HepG2 (cell line): ENCODE measurements around the gene RPS2. TPM values are rescaled to one million over a fixed set of nuclear protein-coding genes. Genes with fewer than 3 reads are reported as not detected.
A peak's percentile ranks its signal among the peaks of the same experiment; 100 is the strongest.

ENCODE experiments used
- ARNT2 ChIP-seq: sonication (generic); formaldehyde crosslinking; IDR thresholded peaks from 2 replicates; pipeline ENCODE4 v1.8.0; 2022; ENCODE audit warnings: mild to moderate bottlenecking, low read depth, missing genetic modification reagents, moderate library complexity
- CTCF ChIP-seq: sonication (generic); formaldehyde crosslinking; IDR thresholded peaks from 2 replicates; pipeline ENCODE4 v1.5.0; 2020; ENCODE audit warnings: mild to moderate bottlenecking, missing genetic modification reagents, moderate library complexity
- ELF3 ChIP-seq: IDR thresholded peaks from 2 replicates; pipeline ENCODE4 v1.6.1; 2016; ENCODE audit warnings: missing genetic modification reagents, missing compliant biosample characterization
- ELK4 ChIP-seq: sonication (generic); formaldehyde crosslinking; IDR thresholded peaks from 2 replicates; pipeline ENCODE4 v1.9.0; 2021; ENCODE audit warnings: missing genetic modification reagents, borderline replicate concordance
- GLI4 ChIP-seq: sonication (generic); formaldehyde crosslinking; IDR thresholded peaks from 2 replicates; pipeline ENCODE4 v1.5.1; 2020; ENCODE audit warnings: missing genetic modification reagents, mild to moderate bottlenecking, moderate library complexity, borderline replicate concordance
- KDM2A ChIP-seq: sonication (generic); formaldehyde crosslinking; IDR thresholded peaks from 2 replicates; pipeline ENCODE4 v1.4.0; 2020; ENCODE audit warnings: low read depth, missing genetic modification reagents, borderline replicate concordance
- KDM4B ChIP-seq: sonication (generic); formaldehyde crosslinking; IDR thresholded peaks from 2 replicates; pipeline ENCODE4 v1.4.0; 2020; ENCODE audit warnings: missing genetic modification reagents
- NCOA1 ChIP-seq: sonication (generic); formaldehyde crosslinking; IDR thresholded peaks from 2 replicates; pipeline ENCODE4 v1.9.0; 2021; ENCODE audit warnings: missing genetic modification reagents
- ONECUT2 ChIP-seq: sonication (generic); formaldehyde crosslinking; IDR thresholded peaks from 2 replicates; pipeline ENCODE4 v1.4.0; 2020; ENCODE audit warnings: missing genetic modification reagents
- PCBP1 ChIP-seq: fragments of 200-400 bp; formaldehyde crosslinking; IDR thresholded peaks from 2 replicates; pipeline ENCODE4 v1.6.1; 2017; ENCODE audit warnings: mild to moderate bottlenecking, low read depth, low read length, borderline replicate concordance
- POLR2AphosphoS2 ChIP-seq: IDR thresholded peaks from 2 replicates; pipeline ENCODE4 v1.6.1; 2011; ENCODE audit warnings: low read depth, low read length, improper control_type of control experiment
- SP1 ChIP-seq, 2 experiments: fragments of 450-650 bp in 1 of 2; sonication (generic) in 1 of 2; formaldehyde crosslinking in 1 of 2; IDR thresholded peaks; 2 replicates each; pipeline versions ENCODE4 v1.4.0 to v1.6.1; 2016 to 2020; ENCODE audit warnings: missing genetic modification reagents in 1 of 2
- TGIF2 ChIP-seq: IDR thresholded peaks from 2 replicates; pipeline ENCODE4 v1.6.1; 2016; ENCODE audit warnings: control low read depth, missing compliant biosample characterization
- ZBTB42 ChIP-seq: sonication (generic); formaldehyde crosslinking; IDR thresholded peaks from 2 replicates; pipeline ENCODE4 v1.5.0; 2020; ENCODE audit warnings: mild to moderate bottlenecking, missing genetic modification reagents
- ZFP36L2 ChIP-seq: sonication (generic); formaldehyde crosslinking; IDR thresholded peaks from 2 replicates; pipeline ENCODE4 v1.4.0; 2020; ENCODE audit warnings: missing genetic modification reagents
- ZNF335 ChIP-seq: sonication (generic); formaldehyde crosslinking; IDR thresholded peaks from 2 replicates; pipeline ENCODE4 v1.4.0; 2020; ENCODE audit warnings: missing genetic modification reagents
- ZNF451 ChIP-seq: sonication (generic); formaldehyde crosslinking; IDR thresholded peaks from 2 replicates; pipeline ENCODE4 v1.5.0; 2020; ENCODE audit warnings: mild to moderate bottlenecking, missing genetic modification reagents
- ZNF574 ChIP-seq: sonication (generic); formaldehyde crosslinking; IDR thresholded peaks from 2 replicates; pipeline ENCODE4 v1.4.0; 2020; ENCODE audit warnings: missing genetic modification reagents
- ZNF598 ChIP-seq: sonication (generic); formaldehyde crosslinking; IDR thresholded peaks from 2 replicates; pipeline ENCODE4 v1.5.1; 2020; ENCODE audit warnings: mild to moderate bottlenecking, missing genetic modification reagents, borderline replicate concordance
- ZNF781 ChIP-seq: sonication (generic); formaldehyde crosslinking; IDR thresholded peaks from 2 replicates; pipeline ENCODE4 v1.5.1; 2020; ENCODE audit warnings: borderline replicate concordance, mild to moderate bottlenecking, missing genetic modification reagents; ENCODE audit errors: not compliant biosample characterization
- polyA plus RNA-seq, 8 experiments: library from polyadenylated mRNA; depleted of rRNA in 3 of 8; stranded (reverse) in 7 of 8; unstranded in 1 of 8; fragments of >200 nt; fragmentation: Illumina TruSeq in 4 of 8; extraction: Trizol in 4 of 8; gene quantifications; 2 replicates each; pipeline versions ENCODE4 v1.2.1 to v1.2.3, GENCODE V29; 2011 to 2016; ENCODE audit warnings: low read depth in 4 of 8, missing spikeins in 1 of 8, mixed read lengths in 1 of 8; ENCODE audit not compliant: insufficient read depth in 1 of 8
- total RNA-seq, 5 experiments: library from RNA; depleted of rRNA; stranded (reverse); fragments of >200 nt; fragmentation: Illumina TruSeq; extraction: Trizol; gene quantifications; 2 replicates each; pipeline ENCODE4 v1.2.3, GENCODE V29; 2016; ENCODE audit warnings: low read depth in 1 of 5
- TF ChIP-seq, protein P1 (sequence below): IDR thresholded peaks from 2 replicates; pipeline ENCODE4 v1.6.1; 2016; ENCODE audit warnings: low read depth

Gene RPS2
- total and polyA plus RNA-seq, 2 of the 13 experiments (the other 11 are each of a cell fraction or from before 2014, with no cell fraction given): 1,908 to 4,514 TPM

GRCh38 chr16:2003827-2004641, 39.4 kb upstream of the RPS2 start (continued):
- peak; percentile 96 for TF ChIP-seq CTCF (CRISPR knock-in tag)
- TF ChIP-seq TGIF2: peak; percentile 51
- TF ChIP-seq ARNT2 (CRISPR knock-in tag): 0 out of 2 replicates have a peak, but pooled peaks have one; percentile 37
- TF ChIP-seq ZFP36L2 (CRISPR knock-in tag): no peak
- TF ChIP-seq ZBTB42 (CRISPR knock-in tag): no peak
- peak; percentile 88 for TF ChIP-seq ZNF574 (CRISPR knock-in tag)
- TF ChIP-seq PCBP1: 0 out of 2 replicates have a peak, but pooled peaks have one; percentile 46
- TF ChIP-seq POLR2AphosphoS2: no peak
- no peak for TF ChIP-seq ELK4
- TF ChIP-seq ZNF598 (CRISPR knock-in tag): peak; percentile 46; the same call in 1 of the 2 replicates
- TF ChIP-seq ZNF451 (CRISPR knock-in tag): 0 out of 2 replicates have a peak, but pooled peaks have one; percentile 24
- TF ChIP-seq ONECUT2 (CRISPR knock-in tag): peak; percentile 23; the same call in 1 of the 2 replicates
- TF ChIP-seq NCOA1 (CRISPR knock-in tag): no peak
- TF ChIP-seq SP1 (IDR thresholded peaks at IDR 0.05): no peak
- TF ChIP-seq SP1 (CRISPR knock-in tag; IDR thresholded peaks at IDR 0.05): peak; percentile 90
- peak; percentile 84 for TF ChIP-seq KDM2A (CRISPR knock-in tag)
- TF ChIP-seq ELF3 (CRISPR knock-in tag): peak; percentile 37; the same call in 1 of the 2 replicates
- TF ChIP-seq GLI4 (CRISPR knock-in tag): no peak
- TF ChIP-seq ZNF781 (CRISPR knock-in tag): no peak
- TF ChIP-seq KDM4B (CRISPR knock-in tag): peak; percentile 68; the same call in 1 of the 2 replicates
- TF ChIP-seq, protein P1, sequence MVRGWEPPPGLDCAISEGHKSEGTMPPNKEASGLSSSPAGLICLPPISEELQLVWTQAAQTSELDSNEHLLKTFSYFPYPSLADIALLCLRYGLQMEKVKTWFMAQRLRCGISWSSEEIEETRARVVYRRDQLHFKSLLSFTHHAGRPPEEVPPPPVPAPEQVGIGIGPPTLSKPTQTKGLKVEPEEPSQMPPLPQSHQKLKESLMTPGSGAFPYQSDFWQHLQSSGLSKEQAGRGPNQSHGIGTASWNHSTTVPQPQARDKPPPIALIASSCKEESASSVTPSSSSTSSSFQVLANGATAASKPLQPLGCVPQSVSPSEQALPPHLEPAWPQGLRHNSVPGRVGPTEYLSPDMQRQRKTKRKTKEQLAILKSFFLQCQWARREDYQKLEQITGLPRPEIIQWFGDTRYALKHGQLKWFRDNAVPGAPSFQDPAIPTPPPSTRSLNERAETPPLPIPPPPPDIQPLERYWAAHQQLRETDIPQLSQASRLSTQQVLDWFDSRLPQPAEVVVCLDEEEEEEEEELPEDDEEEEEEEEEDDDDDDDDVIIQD (CRISPR knock-in tag): peak; percentile 31; the same call in 1 of the 2 replicates
- TF ChIP-seq ZNF335: 0 out of 2 replicates have a peak, but pooled peaks have one; percentile 29
